IPS DF 4.7 (cell line): ENCODE results near the gene ZNF26.
A peak's percentile ranks its signal among the peaks of the same experiment; 100 is the strongest.
"Not testable (repeated sequence)": the region's sequence is repeated elsewhere in the genome, so short reads cannot be mapped to it uniquely, and the experiment has no call there.

Source experiments
- DNase-seq: peaks from one replicate; pipeline ENCODE4 v3.0.0-alpha.2; 2013; ENCODE audit warnings: low spot score; ENCODE audit errors: extremely low read depth

Gene ZNF26

DNA sequence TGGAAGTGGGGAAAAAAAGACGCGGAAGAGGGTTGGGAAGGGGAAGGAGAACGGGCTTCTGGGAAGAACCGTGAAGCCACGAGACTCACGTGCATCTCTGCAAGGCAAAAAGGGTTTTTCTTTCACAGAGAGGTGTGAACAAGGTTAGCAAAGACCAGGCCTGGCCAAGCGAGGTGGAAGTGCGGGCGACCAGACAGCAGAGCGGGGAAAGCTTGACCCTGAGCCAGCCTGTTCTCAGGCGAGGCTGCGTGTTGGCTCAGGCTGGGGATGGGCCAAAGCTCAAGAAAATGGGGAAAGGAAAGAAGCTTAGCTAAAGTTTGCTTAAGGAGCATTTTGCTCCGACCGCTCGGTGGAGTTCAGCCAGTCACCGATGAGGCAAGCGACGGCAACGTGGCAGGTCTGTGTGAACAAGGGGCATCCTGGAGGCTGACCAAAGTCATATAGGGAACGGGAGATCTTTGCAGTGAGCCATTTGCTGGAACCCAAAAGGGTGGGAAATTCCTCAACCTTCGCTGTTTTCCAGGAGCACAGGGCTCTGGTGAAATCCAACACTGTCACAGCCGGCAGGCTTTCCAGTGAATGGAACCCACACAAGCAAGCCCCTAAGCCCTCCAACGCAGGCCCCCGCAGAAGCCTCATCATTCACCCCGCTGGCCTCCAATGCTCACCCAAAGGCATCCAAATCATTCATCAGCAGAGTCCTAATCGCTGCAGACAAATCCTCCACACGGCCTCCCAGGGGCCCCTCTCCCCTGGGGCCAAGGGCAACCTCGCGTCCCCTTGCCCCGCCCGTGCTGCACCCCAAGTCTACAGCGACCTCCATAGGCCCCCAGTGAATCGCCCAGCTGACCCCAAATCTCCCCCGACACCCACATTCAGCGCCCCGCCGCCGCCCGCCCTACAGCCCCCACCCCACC lies 30.8 kb upstream of the ZNF26 start:
- no peak for DNase-seq

DNA sequence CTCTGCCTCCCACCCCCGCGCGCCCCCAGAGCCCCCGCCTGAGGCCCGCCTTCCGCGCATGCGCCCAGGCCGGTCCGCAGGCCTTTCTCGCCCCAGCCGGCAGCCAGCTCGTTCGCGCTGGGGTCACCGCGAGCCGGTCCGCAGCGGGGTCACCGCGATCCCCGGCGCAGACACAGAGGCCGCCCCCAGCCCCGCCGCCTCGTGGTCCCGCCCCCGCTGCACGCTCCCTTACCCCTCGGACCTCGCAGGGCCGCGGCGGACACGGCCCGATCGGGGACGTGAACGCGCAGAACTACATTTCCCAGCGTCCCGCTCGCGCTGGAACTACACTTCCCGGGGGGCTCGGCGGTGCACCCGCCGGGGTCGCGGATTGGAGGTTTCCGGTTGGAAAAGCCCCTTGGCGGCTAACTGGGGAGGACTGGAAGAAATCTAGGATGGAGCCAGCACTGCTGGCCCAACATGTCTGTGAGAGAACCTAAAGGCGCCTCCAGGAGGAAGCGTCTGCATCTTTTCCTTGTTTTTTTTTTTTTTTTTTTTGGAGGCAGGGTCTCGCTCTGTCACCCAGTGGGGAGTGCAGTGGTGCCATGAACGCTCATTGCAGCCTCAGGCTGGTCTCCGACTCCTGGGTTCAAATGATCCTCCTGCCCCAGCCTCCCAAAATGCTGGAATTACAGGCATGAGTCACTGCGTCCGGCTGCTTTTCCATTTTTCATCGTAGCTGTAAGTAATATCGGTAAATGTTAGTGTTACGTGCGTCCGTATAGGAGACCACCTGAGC lies 30.0 kb upstream of the ZNF26 start, which contains the start of gene ZNF605:
TSS of gene ZNF605 (minus strand) at position 296 of the 778 bp plus-strand sequence. CDS start 10,671 bp downstream, outside the sequence.
- DNase-seq = peak; percentile 78

DNA sequence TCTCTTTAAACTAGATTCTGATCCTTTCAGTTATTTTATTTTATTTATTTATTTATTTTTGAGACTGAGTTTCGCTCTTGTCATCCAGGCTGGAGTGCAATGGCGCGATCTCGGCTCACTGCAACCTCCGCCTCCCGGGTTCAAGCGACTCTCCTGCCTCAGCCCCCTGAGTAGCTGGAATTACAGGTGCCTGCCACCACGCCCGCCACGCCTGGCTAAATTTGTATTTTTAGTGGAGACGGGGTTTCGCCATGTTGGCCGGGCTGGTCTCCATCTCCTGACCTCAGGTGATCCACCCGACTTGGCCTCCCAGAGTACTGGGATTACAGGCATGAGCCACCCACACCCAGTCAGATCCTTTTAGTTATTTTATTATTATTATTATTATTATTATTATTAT lies 24.4 kb upstream of the ZNF26 start:
- not testable (repeated sequence) for DNase-seq

DNA sequence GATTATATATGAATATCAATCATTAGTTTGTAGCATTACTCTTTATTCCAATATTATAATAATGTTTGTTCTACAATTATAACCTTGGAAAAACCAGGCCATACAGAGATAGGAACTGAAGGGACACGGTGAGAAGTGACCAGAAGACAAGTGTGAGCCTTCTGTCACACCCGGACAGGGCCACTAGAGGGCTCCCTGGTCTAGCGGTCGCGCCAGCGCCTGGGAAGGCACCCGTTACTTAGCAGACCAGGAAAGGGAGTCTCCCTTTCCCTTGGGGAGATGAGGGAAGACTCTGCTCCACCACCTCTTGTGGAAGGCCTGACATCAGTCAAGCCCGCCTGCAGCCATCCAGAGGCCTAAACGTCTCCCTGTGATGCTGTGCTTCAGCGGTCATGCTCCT lies 22.2 kb upstream of the ZNF26 start:
- not testable (repeated sequence) for DNase-seq

DNA sequence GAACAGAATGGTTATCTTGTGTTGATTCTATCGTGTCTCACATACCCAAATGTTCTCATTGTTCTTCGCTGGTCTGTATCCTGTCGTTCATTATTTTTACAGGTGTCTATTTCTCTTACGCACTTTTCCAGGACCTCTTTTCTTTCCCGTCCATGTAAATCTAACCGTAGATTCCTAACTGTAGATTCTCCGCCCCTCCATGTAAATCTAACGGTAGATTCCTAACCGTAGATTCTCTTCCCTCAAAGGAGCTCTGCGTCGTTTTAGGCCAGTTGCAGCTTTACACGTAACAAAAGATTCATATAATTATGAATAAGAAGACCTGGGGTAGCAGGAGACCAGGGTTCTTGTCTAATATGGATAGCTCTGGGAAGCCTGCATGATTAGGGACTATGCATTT lies 20.4 kb upstream of the ZNF26 start:
- DNase-seq = no peak

DNA sequence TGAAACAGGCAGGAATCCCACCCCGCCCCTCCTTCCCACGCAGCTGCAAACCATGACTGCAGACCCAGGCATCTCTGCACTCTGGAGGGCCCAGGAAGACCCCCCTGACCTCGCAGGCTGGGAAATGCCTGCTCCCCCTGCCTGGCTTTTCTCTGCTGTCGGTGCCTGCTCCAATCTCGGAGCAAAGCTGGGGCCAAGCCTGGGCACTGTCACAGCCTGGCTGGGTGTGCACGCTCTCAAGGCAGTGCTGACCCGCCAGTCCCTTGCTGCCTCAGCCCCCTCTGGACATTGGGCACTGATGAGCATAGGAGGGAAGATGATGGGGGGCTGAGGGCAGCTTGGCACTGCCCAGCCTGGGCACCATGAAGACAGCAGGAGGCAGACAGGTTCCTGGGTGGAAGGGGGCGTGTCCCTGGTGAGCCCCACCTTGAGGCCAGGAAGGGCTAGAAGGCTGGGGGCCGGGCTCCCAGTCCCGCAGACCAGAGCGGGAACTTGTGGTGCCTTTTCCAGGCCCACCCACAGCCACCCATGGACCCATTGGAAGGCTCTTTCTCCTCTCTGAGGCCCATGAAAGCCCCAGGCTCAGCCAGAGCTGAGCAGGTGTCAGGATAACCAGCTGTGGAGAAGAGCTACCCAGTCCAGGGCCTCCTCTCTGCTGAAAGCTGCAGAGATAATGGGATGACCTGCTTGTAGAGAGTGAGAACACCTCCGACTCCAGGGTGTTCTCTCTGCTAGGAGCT lies 19.3 kb upstream of the ZNF26 start:
- no peak for DNase-seq

DNA sequence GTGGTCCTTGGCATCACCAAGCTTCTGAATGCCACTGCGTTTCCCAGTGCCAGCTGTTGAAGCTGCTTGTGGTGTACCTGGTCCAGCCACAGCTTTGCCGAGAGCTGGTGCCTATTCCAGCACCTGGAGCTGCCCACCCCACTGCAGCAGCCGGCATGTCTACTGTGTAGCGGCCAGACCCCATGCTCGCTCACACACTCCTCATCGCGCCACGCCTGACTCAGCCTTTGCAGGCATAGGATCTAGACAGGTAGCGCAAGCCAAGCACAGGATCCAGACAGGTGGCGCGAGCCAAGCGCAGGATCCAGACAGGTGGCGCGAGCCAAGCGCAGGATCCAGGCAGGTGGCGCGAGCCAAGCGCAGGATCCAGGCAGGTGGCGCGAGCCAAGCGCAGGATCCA lies 18.4 kb upstream of the ZNF26 start:
- no peak for DNase-seq

DNA sequence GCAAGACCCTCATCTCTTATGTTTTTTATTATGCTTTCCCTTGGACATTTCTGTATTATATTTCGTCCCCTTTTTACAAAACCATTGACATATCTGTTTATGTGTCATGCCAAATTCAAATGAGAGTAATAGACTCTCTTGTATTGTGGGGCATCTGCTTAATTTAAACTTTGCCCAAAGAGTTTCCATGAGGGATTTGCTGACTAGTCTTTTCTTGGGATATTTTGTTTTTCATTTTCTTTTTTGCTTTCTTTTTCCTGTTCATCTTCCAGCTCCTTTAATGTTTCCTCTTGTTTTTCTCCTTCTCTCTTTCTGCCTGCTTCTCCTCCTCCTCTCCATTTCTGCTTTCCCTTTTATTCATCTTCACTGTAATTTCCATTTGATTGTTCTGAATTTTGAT lies 13.8 kb upstream of the ZNF26 start:
- no peak for DNase-seq

DNA sequence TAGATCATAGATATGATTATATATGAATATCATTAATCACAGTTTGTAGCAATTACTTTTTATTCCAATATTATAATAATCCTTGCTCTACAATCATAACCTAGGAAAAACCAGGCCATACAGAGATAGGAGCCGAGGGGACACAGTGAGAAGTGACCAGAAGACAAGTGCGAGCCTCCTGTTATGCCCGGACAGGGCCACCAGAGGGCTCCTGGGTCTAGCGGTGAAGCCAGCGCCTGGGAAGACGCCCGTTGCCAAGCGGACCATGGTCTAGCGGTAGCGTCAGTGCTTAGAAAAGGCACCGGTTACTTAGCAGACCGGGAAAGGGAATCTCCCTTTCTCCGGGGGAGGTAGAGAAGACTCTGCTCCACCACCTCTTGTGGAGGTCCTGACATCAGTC lies 9.3 kb upstream of the ZNF26 start:
- not testable (repeated sequence) for DNase-seq

DNA sequence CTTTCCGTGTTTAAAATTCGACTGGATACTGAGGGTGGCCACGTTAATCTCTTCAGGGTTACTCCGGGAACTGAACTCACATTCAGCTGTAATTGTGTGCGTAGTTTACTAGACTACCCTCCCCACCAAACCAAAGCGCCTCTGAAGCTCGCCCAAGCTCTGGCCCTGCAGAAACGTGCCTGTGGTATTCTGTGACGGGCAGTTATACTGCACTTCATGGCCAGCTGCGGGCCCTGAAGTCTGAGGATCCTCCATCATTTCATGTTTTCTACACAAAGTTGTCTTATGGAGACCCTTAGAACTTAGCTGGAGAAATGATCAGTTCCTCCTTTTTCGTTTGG lies 688 bp downstream of the ZNF26 start:
- DNase-seq = no peak

DNA sequence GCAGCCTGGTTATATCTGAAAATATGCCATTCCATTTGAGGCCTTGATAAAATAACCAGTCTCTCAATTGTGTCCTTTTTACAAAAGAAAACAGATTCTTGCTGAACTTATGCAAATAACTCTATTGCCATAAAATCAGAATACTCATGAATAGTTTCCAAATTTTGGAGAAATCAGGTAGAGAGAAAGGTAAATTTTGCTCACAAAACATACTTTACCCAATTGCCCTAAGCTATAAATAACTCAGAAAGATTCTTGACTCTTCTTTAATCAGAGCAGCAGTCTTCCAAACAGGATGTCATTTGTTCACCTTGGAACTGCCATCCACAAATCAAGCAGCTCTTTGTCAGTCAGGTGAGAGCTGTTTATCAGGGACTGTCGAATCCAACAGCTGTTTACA lies 12.6 kb downstream of the ZNF26 start:
- no peak for DNase-seq

DNA sequence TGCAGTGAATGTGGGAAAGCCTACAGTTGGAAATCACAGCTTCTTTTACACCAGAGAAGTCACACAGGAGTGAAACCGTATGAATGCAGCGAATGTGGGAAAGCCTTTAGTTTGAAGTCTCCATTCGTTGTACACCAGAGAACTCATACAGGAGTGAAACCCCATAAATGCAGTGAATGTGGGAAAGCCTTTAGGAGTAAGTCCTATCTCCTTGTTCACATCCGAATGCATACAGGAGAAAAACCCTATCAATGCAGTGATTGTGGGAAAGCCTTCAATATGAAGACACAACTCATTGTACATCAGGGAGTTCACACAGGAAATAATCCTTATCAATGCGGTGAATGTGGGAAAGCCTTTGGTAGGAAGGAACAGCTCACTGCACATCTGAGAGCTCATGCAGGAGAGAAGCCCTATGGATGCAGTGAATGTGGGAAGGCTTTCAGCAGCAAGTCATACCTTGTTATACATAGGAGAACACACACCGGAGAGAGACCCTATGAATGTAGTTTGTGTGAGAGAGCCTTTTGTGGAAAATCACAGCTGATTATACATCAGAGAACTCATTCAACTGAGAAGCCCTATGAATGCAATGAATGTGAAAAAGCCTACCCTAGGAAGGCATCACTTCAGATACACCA lies 24.6 kb downstream of the ZNF26 start:
- DNase-seq = no peak

DNA sequence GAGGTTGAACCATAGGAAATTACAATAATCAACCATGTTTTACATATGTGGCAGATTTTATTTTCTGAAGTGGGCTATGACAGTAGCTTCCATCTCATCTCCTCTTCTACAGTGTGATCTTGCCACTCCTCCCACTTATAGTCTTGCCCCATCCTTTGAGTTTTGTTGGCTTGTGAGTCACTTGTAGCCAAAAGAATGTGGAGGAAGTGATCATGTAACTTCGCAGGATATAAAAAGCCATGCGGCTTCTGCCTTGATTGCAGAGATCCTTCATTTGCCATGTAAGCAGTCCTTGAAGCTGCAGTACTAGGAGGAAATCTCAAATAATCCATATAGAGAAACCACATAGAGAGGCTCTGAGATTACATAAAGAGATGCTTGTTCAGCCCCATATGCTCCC lies 37.4 kb downstream of the ZNF26 start:
- no peak for DNase-seq

DNA sequence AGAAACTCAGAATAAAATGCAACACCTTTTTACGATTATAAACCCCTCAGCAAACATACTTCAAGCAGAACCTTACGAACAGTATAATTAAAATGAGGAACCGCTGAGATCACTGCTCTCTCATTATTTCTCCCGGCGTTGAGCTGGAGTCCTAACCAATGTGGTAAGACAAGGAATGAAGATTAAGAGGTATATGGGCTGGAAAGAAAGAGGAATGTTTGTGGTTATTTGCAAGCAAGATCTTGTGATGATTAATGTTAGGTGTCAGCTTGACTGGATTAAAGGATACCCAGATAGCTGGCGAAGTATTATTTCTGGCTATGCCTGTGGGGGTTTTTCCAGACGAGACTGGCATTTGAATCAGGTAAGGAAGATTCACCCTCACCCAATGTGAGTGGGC lies 40.8 kb downstream of the ZNF26 start:
- no peak for DNase-seq

DNA sequence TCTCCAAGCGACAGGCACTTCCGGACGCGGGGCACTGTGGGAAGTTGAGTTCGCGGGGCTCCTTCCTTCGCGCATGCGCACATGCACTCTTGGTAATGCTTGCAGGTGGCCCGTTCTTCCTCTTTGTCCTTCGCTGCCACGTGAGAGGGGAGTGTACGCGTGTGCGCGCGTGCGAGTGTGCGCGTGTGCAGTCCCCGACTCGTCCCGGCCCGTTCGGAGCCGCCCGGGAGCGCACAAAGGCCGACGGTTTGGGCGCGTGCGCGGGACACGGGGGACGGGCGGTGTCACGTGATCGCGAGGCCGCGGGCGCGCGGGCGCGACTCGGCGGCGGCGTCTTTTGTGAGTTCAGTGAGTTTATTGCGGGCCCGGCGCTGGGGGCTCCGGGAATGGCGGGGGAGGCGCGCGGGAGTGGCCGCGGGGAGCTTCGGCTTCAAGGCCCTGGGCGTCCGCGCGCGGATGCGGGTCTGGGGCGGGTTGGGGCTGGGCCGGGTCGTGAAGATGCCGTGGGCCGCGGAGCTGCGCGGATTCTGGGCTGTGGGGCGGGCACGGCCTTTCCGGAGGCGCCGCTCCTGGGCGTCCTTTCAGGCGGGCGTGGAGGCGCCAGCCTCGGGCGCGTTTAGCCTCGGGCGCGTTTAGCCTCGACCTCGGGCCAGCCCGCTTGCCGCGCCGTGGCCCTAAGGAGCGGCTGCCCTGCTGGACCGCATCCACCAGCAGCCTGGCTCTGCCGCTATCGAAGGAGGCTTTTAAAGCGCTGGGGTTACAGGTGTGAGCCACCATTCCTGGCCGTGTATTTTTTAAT lies 51.2 kb downstream of the ZNF26 start, which contains the start of gene ZNF84:
TSS of gene ZNF84 (plus strand) at position 303 of the 799 bp plus-strand sequence. CDS start 3,959 bp downstream, outside the sequence.
- DNase-seq = peak; percentile 93

DNA sequence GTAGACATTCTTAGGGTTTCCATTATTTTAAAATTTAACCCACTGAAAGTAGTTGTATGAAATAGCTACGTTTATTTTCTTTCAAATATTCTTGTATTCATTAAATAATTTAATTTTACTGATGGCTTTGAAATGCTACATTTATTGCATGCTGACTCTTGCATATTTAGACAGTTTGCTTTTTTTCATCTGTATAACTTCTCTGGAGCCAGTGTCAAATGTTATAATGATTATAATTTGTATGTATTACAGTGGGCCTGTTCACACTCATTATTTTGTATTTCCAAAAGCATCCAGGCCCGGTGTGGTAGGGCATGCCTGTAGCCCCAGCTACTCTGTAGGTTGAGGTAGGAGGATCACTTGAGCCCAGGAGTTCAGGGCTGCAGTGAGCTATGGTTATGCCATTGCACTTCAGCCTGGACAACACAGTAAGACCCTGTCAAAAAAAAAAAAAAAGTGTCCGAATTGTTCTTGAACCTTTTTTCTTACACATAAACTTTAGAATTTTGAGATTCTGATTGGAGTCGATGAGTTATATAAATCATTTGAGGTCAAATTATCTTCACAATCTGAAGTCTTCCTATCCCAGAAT lies 52.0 kb downstream of the ZNF26 start:
- DNase-seq = no peak

DNA sequence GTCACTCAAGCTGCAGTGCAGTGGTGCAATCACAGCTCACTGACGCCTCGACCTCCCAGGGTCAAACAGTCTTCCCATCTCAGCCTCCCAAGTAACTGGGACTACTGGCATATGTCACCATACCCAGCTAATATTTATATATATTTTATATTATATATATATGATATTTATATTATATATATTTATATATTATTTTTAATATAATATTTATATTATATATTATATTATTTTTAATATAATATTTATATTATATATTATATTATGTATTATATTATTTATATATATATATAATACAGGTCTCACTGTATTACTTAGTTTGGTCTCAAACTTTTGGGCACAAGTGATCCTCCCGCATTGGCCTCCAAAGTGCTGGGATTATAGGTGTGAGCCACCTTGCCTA lies 60.5 kb downstream of the ZNF26 start:
- no peak for DNase-seq

DNA sequence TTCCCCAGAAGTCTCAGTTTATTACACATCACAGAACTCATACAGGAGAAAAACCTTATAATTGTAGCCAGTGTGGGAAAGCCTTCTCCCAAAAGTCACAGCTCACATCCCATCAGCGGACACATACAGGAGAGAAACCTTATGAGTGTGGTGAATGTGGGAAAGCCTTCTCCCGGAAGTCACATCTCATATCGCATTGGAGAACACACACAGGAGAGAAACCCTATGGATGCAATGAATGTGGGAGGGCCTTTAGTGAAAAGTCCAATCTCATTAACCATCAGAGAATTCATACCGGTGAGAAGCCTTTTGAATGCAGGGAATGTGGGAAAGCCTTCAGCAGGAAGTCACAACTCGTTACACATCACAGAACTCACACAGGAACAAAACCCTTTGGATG lies 71.3 kb downstream of the ZNF26 start:
- DNase-seq = no peak

DNA sequence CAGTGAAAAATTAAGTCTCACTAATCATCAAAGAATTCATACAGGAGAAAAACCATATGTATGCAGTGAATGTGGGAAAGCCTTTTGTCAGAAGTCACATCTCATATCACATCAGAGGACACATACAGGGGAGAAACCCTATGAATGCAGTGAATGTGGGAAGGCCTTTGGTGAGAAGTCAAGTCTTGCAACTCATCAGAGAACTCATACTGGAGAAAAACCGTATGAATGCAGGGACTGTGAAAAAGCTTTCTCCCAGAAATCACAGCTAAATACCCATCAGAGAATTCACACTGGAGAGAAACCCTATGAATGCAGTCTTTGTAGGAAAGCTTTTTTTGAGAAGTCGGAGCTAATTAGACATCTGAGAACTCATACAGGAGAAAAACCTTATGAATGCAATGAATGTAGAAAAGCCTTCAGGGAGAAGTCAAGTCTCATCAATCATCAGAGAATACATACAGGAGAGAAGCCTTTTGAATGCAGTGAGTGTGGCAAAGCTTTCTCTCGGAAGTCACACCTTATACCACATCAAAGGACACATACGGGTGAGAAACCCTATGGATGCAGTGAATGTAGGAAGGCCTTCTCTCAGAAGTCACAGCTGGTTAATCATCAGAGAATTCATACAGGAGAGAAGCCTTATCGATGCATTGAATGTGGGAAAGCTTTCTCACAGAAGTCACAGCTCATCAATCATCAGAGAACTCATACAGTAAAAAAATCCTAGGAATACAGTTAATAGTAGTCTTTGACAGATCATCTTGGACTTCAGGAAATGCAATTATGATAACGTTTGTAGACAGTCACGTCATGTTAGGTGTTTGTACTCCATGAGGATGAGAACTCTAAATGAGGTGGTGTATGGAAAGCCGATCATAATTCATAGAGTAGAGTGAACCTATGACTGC lies 72.3 kb downstream of the ZNF26 start:
- no peak for DNase-seq
